Fibroblast of mammary gland (primary cell): ENCODE results near the gene MBD6.

Source experiments
- DNase-seq: peaks from one replicate; pipeline ENCODE4 v3.0.0-alpha.2; 2010; ENCODE audit warnings: low read depth
- H3K4me3 ChIP-seq: 2 replicates; pipeline ENCODE4 v1.5.1; 2011; ENCODE audit warnings: low read depth, mild to moderate bottlenecking, low read length, moderate library complexity; ENCODE audit not compliant: control insufficient read depth
- CTCF ChIP-seq: conservative IDR thresholded peaks from 2 replicates; pipeline ENCODE4 v1.5.1; 2011; ENCODE audit warnings: low read depth, low read length, inconsistent platforms; ENCODE audit not compliant: control insufficient read depth, insufficient read depth

The MBD6 gene

GRCh38 chr12:57534991-57535543 is 12.4 kb downstream of the MBD6 start:
- TF ChIP-seq CTCF: no peak
- DNase-seq: no peak
- H3K4me3 ChIP-seq: no peak overlapping the region

GRCh38 chr12:57535764-57536596 is 13.4 kb downstream of the MBD6 start:
- no peak for DNase-seq
- H3K4me3 ChIP-seq: no peak overlapping the region
- TF ChIP-seq CTCF: no peak

- DNase-seq: no peak
- H3K4me3 ChIP-seq: no peak overlapping the region
- TF ChIP-seq CTCF: no peak
These were observed 13.9 kb downstream of the MBD6 start for GRCh38 chr12:57536597-57536942.

- TF ChIP-seq CTCF: no peak
- H3K4me3 ChIP-seq: no peak overlapping the region
- DNase-seq: no peak
These were observed 16.6 kb downstream of the MBD6 start for GRCh38 chr12:57539134-57539768.

GRCh38 chr12:57541001-57541400 is 18.4 kb downstream of the MBD6 start:
- no peak for TF ChIP-seq CTCF
- DNase-seq: no peak
- H3K4me3 ChIP-seq: no peak overlapping the region

- no peak overlapping the region for H3K4me3 ChIP-seq
- no peak for DNase-seq
These were observed 19.1 kb downstream of the MBD6 start for GRCh38 chr12:57541717-57542116.

More at GRCh38 chr12:57541717-57542116, 19.1 kb downstream of the MBD6 start:
- no peak for TF ChIP-seq CTCF
